Measurements from ENCODE around the gene SUGP1. TPM values are rescaled to one million over a fixed set of nuclear protein-coding genes. Genes with fewer than 3 reads are reported as not detected.

Gene SUGP1
- total and polyA plus RNA-seq, 2 of the 4 experiments (the other 2 are of a cell fraction): 33.2 to 35.8 TPM

GRCh38 chr19:19361075-19361594, 40.8 kb upstream of the SUGP1 start:
- Histone ChIP-seq H3K14ac (replicated peaks; ENCODE audit: low read depth, low read length) (no peak overlapping the region), H4K91ac (ENCODE audit: insufficient read depth, low read depth, low read length) (no peak overlapping the region), H3K27me3 (ENCODE audit: control insufficient read depth, insufficient read depth, low read length) (no peaks in the 10 kb centered on the region), H3K4me1 (ENCODE audit: control insufficient read depth, insufficient read depth, low read length) (no peaks in the 10 kb centered on the region), H4K5ac (ENCODE audit: low read depth, low read length) (no peak overlapping the region), H2BK120ac (ENCODE audit: low read depth, low read length) (no peak overlapping the region), H3K9me1 (ENCODE audit: insufficient read depth, low read length) (no peaks in the 10 kb centered on the region), H3K4ac (ENCODE audit: low read depth, low read length) (peak overlapping the region; percentile 45; the same call in 1 of the 2 replicates), H3K36me3 (ENCODE audit: control insufficient read depth, insufficient read depth, low read length) (peaks cover 16% of the 10 kb centered on the region), H3K18ac (ENCODE audit: low read depth, low read length) (no peak overlapping the region), H3K23ac (ENCODE audit: low read depth, low read length) (no peak overlapping the region), H3K4me2 (ENCODE audit: low read depth, low read length) (no peak overlapping the region), H4K20me1 (ENCODE audit: insufficient read depth, low read length) (no peaks in the 10 kb centered on the region), H2BK20ac (ENCODE audit: low read depth, low read length) (no peak overlapping the region), H3K79me1 (ENCODE audit: low read depth in 1 of 2, low read length in 2 of 2) (no peaks in the 10 kb centered on the region; a peak in 1 of 4 replicates), H3K9me3 (ENCODE audit: control insufficient read depth, insufficient read depth, low read length) (no peaks in the 10 kb centered on the region), H2AK5ac (ENCODE audit: low read depth, low read length) (peak overlapping the region; percentile 80; the same call in 1 of the 2 replicates), H3K56ac (ENCODE audit: extremely low read depth, insufficient read depth, low read length) (no peak overlapping the region), H3K27ac (ENCODE audit: insufficient read depth, low read length) (no peak overlapping the region), H4K8ac (ENCODE audit: low read depth in 2 of 2, low read length in 2 of 2) (peak overlapping the region in 1 of 2 experiments; percentile 85; a peak in 2 of 4 replicates), H2AK9ac (replicated peaks; ENCODE audit: low read depth, low read length, poor library complexity) (peak overlapping the region; percentile 92), H2BK15ac (ENCODE audit: low read depth, low read length) (no peak overlapping the region), H3K4me3 (ENCODE audit: insufficient read depth, low read depth, low read length) (no peak overlapping the region), H2AFZ (replicated peaks; ENCODE audit: low read length, poor library complexity) (peak overlapping the region; percentile 85), H3K9ac (ENCODE audit: low read depth, low read length) (no peak overlapping the region), H2BK5ac (ENCODE audit: low read depth, low read length, poor library complexity, severe bottlenecking) (no peak overlapping the region)
- dilution Hi-C loops (cut with HindIII; ENCODE audit: low sequenced_read_pairs, unreplicated experiment) (no loop called here), intact Hi-C loops (cut with micrococcal nuclease) (no loop called here), in situ Hi-C loops (cut with MboI; ENCODE audit: low sequenced_read_pairs) (no loop called here)
- DNase-seq (peak; percentile 80), ATAC-seq (ENCODE audit: low read depth) (peak; percentile 93)
- 7% methylated on average over 3 of the region's 14 CpGs; no CpG with 5 or more reads in 1 of the 2 experiments for WGBS, 2 experiments (ENCODE audit: extremely low coverage in 2 of 2, insufficient read length in 1 of 2)
- BruUV-seq (replicated peaks): no TSS peak
- POLR2A ChIA-PET (ENCODE audit: unreplicated experiment): no interaction called here
- CTCF ChIA-PET: interaction anchor here (0.6 to 1.4 kb wide), 3 partner anchors 22 to 136 kb away, joined by 3 to 5 read pairs (median 4); no protein-coding TSS in a partner anchor
- TF ChIP-seq BHLHE40 (IDR thresholded peaks at IDR 0.05; ENCODE audit: low read depth, low read length): no peak
- peak; percentile 51 for TF ChIP-seq SMC3 (IDR thresholded peaks at IDR 0.05; ENCODE audit: low read depth, low read length)
- TF ChIP-seq RAD21 (IDR thresholded peaks at IDR 0.05; ENCODE audit: low read length): peak; percentile 33
- no peak for TF ChIP-seq RCOR1 (IDR thresholded peaks at IDR 0.05; ENCODE audit: insufficient replicate concordance, low read length)
- TF ChIP-seq USF2 (IDR thresholded peaks at IDR 0.05; ENCODE audit: low read depth, low read length): peak; percentile 67; the same call in 1 of the 2 replicates
- TF ChIP-seq CTCF (conservative IDR thresholded peaks at IDR 0.05; ENCODE audit: low read depth, low read length): peak; percentile 72
- TF ChIP-seq CEBPB (IDR thresholded peaks at IDR 0.05; ENCODE audit: low read depth, low read length): no peak
- TF ChIP-seq MXI1 (IDR thresholded peaks at IDR 0.05; ENCODE audit: borderline replicate concordance, low read depth, low read length): peak; percentile 54; the same call in 1 of the 2 replicates

Data from IMR-90 (cell line).